H1 (cell line): ENCODE results near the gene AFG1L. TPM values are rescaled to one million over a fixed set of nuclear protein-coding genes. Genes with fewer than 3 reads are reported as not detected.

Experiments used
- CTCF ChIA-PET: fragments of 300-600 bp; sonication (Branson Sonifier 250); formaldehyde crosslinking; loops from one replicate; lab custom pipeline; 2021; ENCODE audit not compliant: partially characterized antibody; lab: Charles Lee
- POLR2A ChIA-PET: fragments of 300-600 bp; sonication (Branson Sonifier 250); formaldehyde crosslinking; loops from one replicate; lab custom pipeline; 2021; ENCODE audit warnings: inconsistent platforms; ENCODE audit not compliant: partially characterized antibody; lab: Charles Lee
- DNase-seq, 2 experiments: peaks; one replicate each; pipeline versions ENCODE4 v3.0.0 to v3.0.0-alpha.2; 2010 to 2022; ENCODE audit warnings: low spot score in 2 of 2, low read depth in 1 of 2, mixed read lengths in 1 of 2
- FAIRE-seq: peaks from 2 replicates; lab custom pipeline; 2011; peaks lifted over from hg19 to GRCh38; lab: Jason Lieb, UNC
- H2AFZ ChIP-seq: 2 replicates; pipeline ENCODE4 v1.8.1; 2012; ENCODE audit warnings: low read length, inconsistent platforms
- H2AK5ac ChIP-seq: 2 replicates; pipeline ENCODE4 v1.6.1; 2013; ENCODE audit warnings: low read depth, low read length
- H2BK120ac ChIP-seq: replicated peaks from 2 replicates; pipeline ENCODE3; 2013; ENCODE audit warnings: low read depth, low read length, inconsistent platforms
- H2BK12ac ChIP-seq: 2 replicates; pipeline ENCODE4 v1.6.1; 2013; ENCODE audit warnings: low read depth, low read length
- H2BK15ac ChIP-seq: 2 replicates; pipeline ENCODE4 v1.6.1; 2013; ENCODE audit warnings: low read length
- H2BK20ac ChIP-seq: 2 replicates; pipeline ENCODE4 v1.6.1; 2013; ENCODE audit warnings: low read length
- H2BK5ac ChIP-seq: 2 replicates; pipeline ENCODE4 v1.6.1; 2013; ENCODE audit warnings: low read depth, low read length
- H3K14ac ChIP-seq: 2 replicates; pipeline ENCODE4 v1.6.1; 2013; ENCODE audit warnings: inconsistent platforms; ENCODE audit not compliant: insufficient read length
- H3K18ac ChIP-seq: 2 replicates; pipeline ENCODE4 v1.6.1; 2013; ENCODE audit warnings: low read length; ENCODE audit errors: extremely low read depth
- H3K23ac ChIP-seq: 2 replicates; pipeline ENCODE4 v1.6.1; 2013; ENCODE audit warnings: inconsistent platforms; ENCODE audit not compliant: insufficient read length
- H3K23me2 ChIP-seq: 2 replicates; pipeline ENCODE4 v1.6.1; 2013; ENCODE audit warnings: low read depth, low read length
- H3K27ac ChIP-seq: 2 replicates; pipeline ENCODE4 v1.6.1; 2011; ENCODE audit warnings: low read depth, low read length, inconsistent platforms
- H3K27me3 ChIP-seq, 4 experiments: replicated peaks in 1 of 4; 1 replicate in 1 of 4; 2 replicates in 3 of 4; pipeline versions ENCODE4 v1.6.1 to v1.8.1; 2011 to 2013; ENCODE audit warnings: low read length in 3 of 4, mild to moderate bottlenecking in 3 of 4, inconsistent platforms in 2 of 4, mixed read lengths in 2 of 4, moderate library complexity in 1 of 4; ENCODE audit not compliant: control insufficient read depth in 3 of 4, insufficient read depth in 3 of 4; ENCODE audit errors: extremely low read depth in 1 of 4
- H3K36me3 ChIP-seq, 4 experiments: 2 replicates each; pipeline versions ENCODE4 v1.6.1 to v1.8.1; 2011 to 2013; ENCODE audit warnings: mild to moderate bottlenecking in 4 of 4, low read length in 3 of 4, moderate library complexity in 2 of 4, control low read depth in 1 of 4, inconsistent platforms in 1 of 4; ENCODE audit not compliant: insufficient read depth in 4 of 4, control insufficient read depth in 2 of 4
- H3K4ac ChIP-seq: replicated peaks from 2 replicates; pipeline ENCODE3; 2013; ENCODE audit warnings: low read length, low read depth, mixed read lengths, inconsistent platforms; ENCODE audit not compliant: insufficient read length
- H3K4me1 ChIP-seq, 4 experiments: replicated peaks in 1 of 4; 1 replicate in 1 of 4; 2 replicates in 3 of 4; pipeline versions ENCODE4 v1.6.1 to v1.8.1; 2011 to 2013; ENCODE audit warnings: low read length in 3 of 4, inconsistent platforms in 2 of 4, mixed read lengths in 1 of 4; ENCODE audit not compliant: insufficient read depth in 4 of 4, control insufficient read depth in 3 of 4
- H3K4me2 ChIP-seq, 2 experiments: 2 replicates each; pipeline versions ENCODE4 v1.6.1 to v1.8.1; 2011 to 2013; ENCODE audit warnings: low read depth in 2 of 2, low read length in 2 of 2, control low read depth in 1 of 2, inconsistent platforms in 1 of 2, mild to moderate bottlenecking in 1 of 2; ENCODE audit not compliant: insufficient read depth in 1 of 2
- H3K4me3 ChIP-seq, 4 experiments: fragments of 200-600, 300-600 bp in 1 of 4; sonication (generic), shearing (Covaris generic), sonication (Bioruptor Twin) in 1 of 4; 2 replicates each; pipeline versions ENCODE4 v1.5.1 to v1.8.1; 2011 to 2016; ENCODE audit warnings: low read length in 4 of 4, low read depth in 3 of 4, control low read depth in 2 of 4, inconsistent platforms in 2 of 4, mild to moderate bottlenecking in 2 of 4, mixed read lengths in 1 of 4, moderate library complexity in 1 of 4; ENCODE audit not compliant: insufficient read depth in 2 of 4; ENCODE audit errors: extremely low read depth in 1 of 4
- H3K56ac ChIP-seq: replicated peaks from 2 replicates; pipeline ENCODE3; 2013; ENCODE audit warnings: low read depth, mild to moderate bottlenecking, mixed read lengths, low read length, inconsistent platforms; ENCODE audit not compliant: insufficient read length
- H3K79me1 ChIP-seq: 2 replicates; pipeline ENCODE4 v1.6.1; 2013; ENCODE audit warnings: low read depth, low read length, control low read depth
- H3K79me2 ChIP-seq, 2 experiments: 2 replicates each; pipeline versions ENCODE4 v1.6.1 to v1.8.1; 2012 to 2013; ENCODE audit warnings: low read length in 2 of 2, mild to moderate bottlenecking in 2 of 2, inconsistent platforms in 1 of 2; ENCODE audit not compliant: insufficient read depth in 2 of 2, control insufficient read depth in 1 of 2
- H3K9ac ChIP-seq, 4 experiments: replicated peaks in 1 of 4; 1 replicate in 1 of 4; 2 replicates in 3 of 4; pipeline versions ENCODE4 v1.6.1 to v1.8.1; 2011 to 2013; ENCODE audit warnings: low read depth in 3 of 4, low read length in 3 of 4, control low read depth in 2 of 4, mild to moderate bottlenecking in 2 of 4, moderate library complexity in 2 of 4, inconsistent platforms in 1 of 4; ENCODE audit errors: extremely low read depth in 1 of 4
- H3K9me3 ChIP-seq, 2 experiments: 2 replicates each; pipeline versions ENCODE4 v1.6.1 to v1.8.1; 2012 to 2013; ENCODE audit warnings: mild to moderate bottlenecking in 2 of 2, moderate library complexity in 2 of 2, control low read depth in 1 of 2, inconsistent platforms in 1 of 2, low read depth in 1 of 2, low read length in 1 of 2, mixed read lengths in 1 of 2; ENCODE audit not compliant: insufficient read depth in 2 of 2
- H4K20me1 ChIP-seq, 2 experiments: replicated peaks in 1 of 2; 2 replicates each; pipeline versions ENCODE3 to v1.8.1; 2011 to 2013; ENCODE audit warnings: inconsistent platforms in 2 of 2, low read length in 2 of 2, mild to moderate bottlenecking in 1 of 2; ENCODE audit not compliant: insufficient read depth in 2 of 2, control insufficient read depth in 1 of 2
- H4K5ac ChIP-seq: 2 replicates; pipeline ENCODE4 v1.6.1; 2013; ENCODE audit warnings: low read length, low read depth, mixed read lengths, inconsistent platforms; ENCODE audit not compliant: insufficient read length
- H4K8ac ChIP-seq: 2 replicates; pipeline ENCODE4 v1.8.0; 2013; ENCODE audit warnings: mild to moderate bottlenecking, moderate library complexity, low read length, inconsistent platforms; ENCODE audit not compliant: insufficient read depth; ENCODE audit errors: extremely low read depth
- H4K91ac ChIP-seq: replicated peaks from 2 replicates; pipeline ENCODE3; 2013; ENCODE audit warnings: low read length, mixed read lengths, inconsistent platforms; ENCODE audit not compliant: insufficient read length
- BRCA1 ChIP-seq: IDR thresholded peaks from 2 replicates; pipeline ENCODE4 v1.6.1; 2012; ENCODE audit warnings: low read depth, low read length, improper control_type of control experiment
- CEBPB ChIP-seq: IDR thresholded peaks from 2 replicates; pipeline ENCODE4 v1.6.1; 2012; ENCODE audit warnings: low read depth, low read length
- CTBP2 ChIP-seq: IDR thresholded peaks from 2 replicates; pipeline ENCODE4 v1.7.0; 2011; ENCODE audit warnings: borderline replicate concordance, mild to moderate bottlenecking, moderate library complexity, mixed read lengths, low read length; ENCODE audit not compliant: insufficient read depth, insufficient read length
- GABPA ChIP-seq: IDR thresholded peaks from 2 replicates; pipeline ENCODE4 v1.6.1; 2011; ENCODE audit warnings: mild to moderate bottlenecking, low read length, moderate library complexity, borderline replicate concordance; ENCODE audit not compliant: insufficient read depth
- HDAC6 ChIP-seq: IDR thresholded peaks from one replicate; pipeline ENCODE4 v1.7.1; 2012; ENCODE audit warnings: low read depth, mild to moderate bottlenecking, inconsistent platforms, low read length, moderate library complexity
- KDM4A ChIP-seq: IDR thresholded peaks from one replicate; pipeline ENCODE4 v1.7.1; 2012; ENCODE audit warnings: low read depth, mild to moderate bottlenecking, moderate library complexity, low read length, inconsistent platforms; ENCODE audit not compliant: severe bottlenecking
- MAX ChIP-seq: IDR thresholded peaks from 2 replicates; pipeline ENCODE4 v1.6.1; 2012; ENCODE audit warnings: inconsistent platforms
- RAD21 ChIP-seq, 2 experiments: IDR thresholded peaks in 1 of 2; conservative IDR thresholded peaks in 1 of 2; 2 replicates each; pipeline ENCODE4 v1.6.1; 2011; ENCODE audit warnings: low read depth in 2 of 2, low read length in 2 of 2, improper control_type of control experiment in 1 of 2, inconsistent platforms in 1 of 2, mild to moderate bottlenecking in 1 of 2, moderate library complexity in 1 of 2
- RBBP5 ChIP-seq: IDR thresholded peaks from 2 replicates; pipeline ENCODE4 v1.7.1; 2012; ENCODE audit warnings: low read depth, mild to moderate bottlenecking, inconsistent platforms, low read length, moderate library complexity, borderline replicate concordance
- SP2 ChIP-seq: IDR thresholded peaks from 2 replicates; pipeline ENCODE4 v1.6.1; 2012; ENCODE audit warnings: mild to moderate bottlenecking, low read length, inconsistent platforms
- SUZ12 ChIP-seq: fragments of 200-600 bp; sonication (generic); IDR thresholded peaks from 2 replicates; pipeline ENCODE4 v1.6.1; 2012; ENCODE audit warnings: mild to moderate bottlenecking, inconsistent platforms, low read length, moderate library complexity, mixed read lengths
- TCF12 ChIP-seq: IDR thresholded peaks from 2 replicates; pipeline ENCODE4 v1.6.1; 2011; ENCODE audit warnings: low read depth, mild to moderate bottlenecking, low read length
- TEAD4 ChIP-seq: IDR thresholded peaks from 2 replicates; pipeline ENCODE4 v1.6.1; 2012; ENCODE audit warnings: low read depth, low read length, inconsistent platforms, mixed read lengths
- ZNF274 ChIP-seq: IDR thresholded peaks from 2 replicates; pipeline ENCODE4 v1.7.0; 2012; ENCODE audit warnings: low read length, borderline replicate concordance; ENCODE audit errors: extremely low read depth
- whole genome bisulfite sequencing, 2 experiments: shearing (Covaris generic) in 1 of 2; methylation state at CpG; one replicate each; pipeline versions ENCODE4 v1.1.6 to v1.1.7; 2013 to 2015; ENCODE audit warnings: low lambda C conversion rate in 2 of 2, mixed read lengths in 2 of 2, inconsistent platforms in 1 of 2, low coverage in 1 of 2, missing lambda C conversion rate in 1 of 2; ENCODE audit not compliant: insufficient replicate concordance in 2 of 2, insufficient coverage in 1 of 2, insufficient read length in 1 of 2; ENCODE audit errors: extremely low coverage in 1 of 2, missing lambda C conversion rate in 1 of 2; 5-methylcytosine and 5-hydroxymethylcytosine counted together
- polyA plus RNA-seq, 7 experiments: library from polyadenylated mRNA; depleted of rRNA in 3 of 7; stranded (reverse) in 5 of 7; unstranded in 2 of 7; fragments of >200 nt in 5 of 7; fragments of 200-250 nt in 2 of 7; gene quantifications; 1 replicate in 5 of 7; 2 replicates in 1 of 7; 4 replicates in 1 of 7; pipeline versions ENCODE4 v1.2.1 to v1.2.3, GENCODE V29; 2011 to 2013; ENCODE audit warnings: missing spikeins in 2 of 7, mixed read lengths in 2 of 7
- total RNA-seq: library from RNA; stranded (reverse); fragmentation: NEBNext Ultra II Directional; extraction: Animal tissue kit (Norgen Biotek cat#: 25700); gene quantifications from 2 replicates; pipeline ENCODE4 v1.2.1, GENCODE V29; 2021

The AFG1L gene
- total and polyA plus RNA-seq, 2 of the 8 experiments (the other 6 are each of a cell fraction or from before 2014, with no cell fraction given): 0.98 to 5.7 TPM

GRCh38 chr6:108448481-108448880 is 153.6 kb downstream of the AFG1L start:
- Histone ChIP-seq H3K4me3 (no peak overlapping the region), H2BK20ac (no peak overlapping the region), H3K27ac (no peak overlapping the region), H3K9me3 (no peaks in the 10 kb centered on the region), H3K9ac (no peak overlapping the region), H3K4me2 (no peak overlapping the region), H3K79me1 (no peaks in the 10 kb centered on the region), H3K18ac (no peak overlapping the region), H3K23ac (no peak overlapping the region), H2AFZ (no peak overlapping the region), H2BK5ac (no peak overlapping the region), H3K27me3 (no peaks in the 10 kb centered on the region), H4K5ac (no peak overlapping the region), H2BK12ac (no peak overlapping the region), H3K4me1 (peaks cover 0 to 8% (median 0%) of the 10 kb centered on the region in 4 experiments; a peak in 1 of 7 replicates), H2AK5ac (no peak overlapping the region), H2BK15ac (no peak overlapping the region), H2BK120ac (no peak overlapping the region), H3K56ac (no peak overlapping the region), H4K91ac (no peak overlapping the region), H3K23me2 (no peaks in the 10 kb centered on the region), H3K4ac (no peak overlapping the region), H3K36me3 (no peaks in the 10 kb centered on the region), H3K79me2 (no peaks in the 10 kb centered on the region), H4K20me1 (no peaks in the 10 kb centered on the region), H3K14ac (no peak overlapping the region), H4K8ac (no peak overlapping the region)
- FAIRE-seq (no peak), DNase-seq (no peak)
- ChIA-PET POLR2A (no interaction called here), CTCF (no interaction called here)
- 86% methylated on average over 1 of the region's 1 CpG; no CpG with 5 or more reads in 1 of the 2 experiments for WGBS, 2 experiments
- TF ChIP-seq ZNF274 (no peak), RAD21 (IDR thresholded peaks at IDR 0.05 in 1 of 2, conservative IDR thresholded peaks at IDR 0.05 in 1 of 2; ENCODE audit: low read depth in 2 of 2, low read length in 2 of 2) (no peak), RBBP5 (no peak), TCF12 (no peak), MAX (no peak), SP2 (no peak), SUZ12 (no peak), BRCA1 (no peak), GABPA (no peak), KDM4A (no peak), HDAC6 (no peak), TEAD4 (no peak), CTBP2 (no peak), CEBPB (no peak)
